Kidney epithelial cell (primary cell): Measurements from ENCODE around the gene EXTL1. TPM values are rescaled to one million over a fixed set of nuclear protein-coding genes. Genes with fewer than 3 reads are reported as not detected.

Experiments used
- DNase-seq: peaks from one replicate; pipeline ENCODE4 v3.0.0-alpha.2; 2010; ENCODE audit warnings: low read depth
- H3K27me3 ChIP-seq: 2 replicates; pipeline ENCODE4 v1.6.0; 2011; ENCODE audit warnings: low read length; ENCODE audit not compliant: control insufficient read depth, insufficient read depth
- H3K36me3 ChIP-seq: 2 replicates; pipeline ENCODE4 v1.5.1; 2011; ENCODE audit warnings: low read length; ENCODE audit not compliant: control insufficient read depth, insufficient read depth
- H3K4me3 ChIP-seq: 2 replicates; pipeline ENCODE4 v1.5.1; 2011; ENCODE audit warnings: low read depth, mild to moderate bottlenecking, control low read depth, low read length
- CTCF ChIP-seq: IDR thresholded peaks from 2 replicates; pipeline ENCODE4 v1.5.1; 2011; ENCODE audit warnings: mild to moderate bottlenecking, moderate library complexity, low read length, control low read depth, inconsistent platforms; ENCODE audit not compliant: insufficient read depth, poor library complexity, severe bottlenecking
- total RNA-seq: library from RNA; depleted of rRNA; stranded (reverse); fragments of >200 nt; gene quantifications from 2 replicates; pipeline ENCODE4 v1.2.3, GENCODE V29; 2015

EXTL1 gene
- total RNA-seq, 1 donor from 2014 or later, result 1.3 TPM

- no peak for TF ChIP-seq CTCF
- Histone ChIP-seq H3K4me3 (no peak overlapping the region), H3K27me3 (peaks cover 3% of the 10 kb centered on the region), H3K36me3 (no peaks in the 10 kb centered on the region)
- DNase-seq, result no peak
Observed at GRCh38 chr1:26020330-26020768, 1.2 kb upstream of the EXTL1 start.

GRCh38 chr1:26020941-26021646 is 481 bp upstream of the EXTL1 start:
- no peak overlapping the region for H3K4me3 ChIP-seq
- no peak for TF ChIP-seq CTCF
- H3K36me3 ChIP-seq, result no peaks in the 10 kb centered on the region
- no peak for DNase-seq
- H3K27me3 ChIP-seq, result peaks cover 3% of the 10 kb centered on the region

- no peak for TF ChIP-seq CTCF
- Histone ChIP-seq H3K4me3 (no peak overlapping the region), H3K27me3 (peaks cover 3% of the 10 kb centered on the region), H3K36me3 (no peaks in the 10 kb centered on the region)
- no peak for DNase-seq
Observed at GRCh38 chr1:26022404-26022779, 817 bp downstream of the EXTL1 start.

GRCh38 chr1:26023009-26023408 is 1.4 kb downstream of the EXTL1 start:
- TF ChIP-seq CTCF, result no peak
- Histone ChIP-seq H3K36me3 (no peaks in the 10 kb centered on the region), H3K27me3 (peaks cover 3% of the 10 kb centered on the region), H3K4me3 (no peak overlapping the region)
- DNase-seq, result no peak

- peaks cover 3% of the 10 kb centered on the region for H3K27me3 ChIP-seq
- H3K36me3 ChIP-seq, result no peaks in the 10 kb centered on the region
- TF ChIP-seq CTCF, result no peak
- H3K4me3 ChIP-seq, result no peak overlapping the region
- no peak for DNase-seq
Observed at GRCh38 chr1:26023826-26024225, 2.3 kb downstream of the EXTL1 start.

- Histone ChIP-seq H3K36me3 (no peaks in the 10 kb centered on the region), H3K27me3 (peaks cover 3% of the 10 kb centered on the region), H3K4me3 (no peak overlapping the region)
- no peak for DNase-seq
- no peak for TF ChIP-seq CTCF
Observed at GRCh38 chr1:26025060-26025459, 3.5 kb downstream of the EXTL1 start.
